SK-N-SH (cell line): Measurements from ENCODE around the gene APP. TPM values are rescaled to one million over a fixed set of nuclear protein-coding genes. Genes with fewer than 3 reads are reported as not detected.

ENCODE experiments used
- CTCF ChIA-PET: fragments of 300-600, 350-600 bp; formaldehyde crosslinking; extraction: SDS; loops from one replicate; lab custom pipeline; 2021; lab: Yijun Ruan, JAX
- POLR2A ChIA-PET: fragments of 350-600 bp; sonication (Branson Sonifier 250); formaldehyde crosslinking; extraction: SDS; loops from one replicate; lab custom pipeline; 2020; ENCODE audit warnings: antibody characterized with exemption, inconsistent platforms; lab: Yijun Ruan, JAX
- DNase-seq: peaks from one replicate; pipeline ENCODE4 v3.0.0; 2012
- H2AFZ ChIP-seq: fragments of 200-600 bp; sonication (generic); 2 replicates; pipeline ENCODE4 v1.8.1; 2016; ENCODE audit warnings: antibody characterized with exemption, mild to moderate bottlenecking, low read depth
- H3F3A ChIP-seq: fragments of 200-600 bp; sonication (generic); replicated peaks from 2 replicates; pipeline ENCODE3; 2016; ENCODE audit warnings: antibody characterized with exemption, mild to moderate bottlenecking; ENCODE audit not compliant: insufficient read depth
- H3K27ac ChIP-seq, 2 experiments: fragments of 200-500 bp in 1 of 2; fragments of 200-600 bp in 1 of 2; sonication (Bioruptor generic) in 1 of 2; sonication (generic), shearing (Covaris generic) in 1 of 2; 2 replicates each; pipeline versions ENCODE4 v1.5.1 to v1.6.1; 2014 to 2016; ENCODE audit warnings: low read depth in 2 of 2, inconsistent platforms in 1 of 2, low read length in 1 of 2, mild to moderate bottlenecking in 1 of 2, mixed read lengths in 1 of 2
- H3K27me3 ChIP-seq: fragments of 200-600 bp; sonication (generic), shearing (Covaris generic); 2 replicates; pipeline ENCODE4 v1.6.1; 2016; ENCODE audit warnings: mixed run types; ENCODE audit not compliant: insufficient read depth
- H3K36me3 ChIP-seq, 2 experiments: fragments of 200-500 bp in 1 of 2; fragments of 200-600 bp in 1 of 2; sonication (Bioruptor generic) in 1 of 2; sonication (generic) in 1 of 2; replicated peaks in 1 of 2; 2 replicates each; pipeline versions ENCODE3 to v1.5.1; 2014 to 2016; ENCODE audit warnings: low read length in 1 of 2, mild to moderate bottlenecking in 1 of 2; ENCODE audit not compliant: insufficient read depth in 2 of 2, control insufficient read depth in 1 of 2
- H3K4me1 ChIP-seq, 2 experiments: fragments of 200-500 bp in 1 of 2; fragments of 200-600 bp in 1 of 2; sonication (Bioruptor generic) in 1 of 2; sonication (generic), shearing (Covaris generic) in 1 of 2; 2 replicates each; pipeline versions ENCODE4 v1.5.1 to v1.6.1; 2014 to 2016; ENCODE audit warnings: low read depth in 1 of 2, low read length in 1 of 2, mixed run types in 1 of 2; ENCODE audit not compliant: insufficient read depth in 2 of 2, control insufficient read depth in 1 of 2
- H3K4me2 ChIP-seq: fragments of 200-600 bp; sonication (generic), shearing (Covaris generic); 2 replicates; pipeline ENCODE4 v1.6.1; 2017; ENCODE audit warnings: mixed run types
- H3K4me3 ChIP-seq, 2 experiments: fragments of 200-500 bp in 1 of 2; fragments of 200-600 bp in 1 of 2; sonication (Bioruptor generic) in 1 of 2; sonication (generic), shearing (Covaris generic) in 1 of 2; 2 replicates each; pipeline versions ENCODE4 v1.5.1 to v1.8.1; 2014 to 2016; ENCODE audit warnings: low read depth in 2 of 2, inconsistent platforms in 1 of 2, low read length in 1 of 2, mild to moderate bottlenecking in 1 of 2, mixed read lengths in 1 of 2, moderate library complexity in 1 of 2
- H3K79me2 ChIP-seq: fragments of 200-600 bp; sonication (generic); 2 replicates; pipeline ENCODE4 v1.8.1; 2017; ENCODE audit warnings: mild to moderate bottlenecking; ENCODE audit not compliant: insufficient read depth
- H3K9ac ChIP-seq: fragments of 200-600 bp; sonication (generic); 2 replicates; pipeline ENCODE4 v1.6.1; 2017; ENCODE audit warnings: mixed run types
- H3K9me2 ChIP-seq: fragments of 200-600 bp; sonication (generic); 2 replicates; pipeline ENCODE4 v1.6.1; 2017; ENCODE audit warnings: mixed run types
- H3K9me3 ChIP-seq: fragments of 200-600 bp; sonication (generic); 2 replicates; pipeline ENCODE4 v1.6.1; 2017; ENCODE audit warnings: mixed run types, mild to moderate bottlenecking, moderate library complexity
- H4K20me1 ChIP-seq: fragments of 200-600 bp; sonication (generic); 2 replicates; pipeline ENCODE4 v1.6.1; 2017; ENCODE audit warnings: mild to moderate bottlenecking, mixed run types; ENCODE audit not compliant: insufficient read depth
- CHD2 ChIP-seq: fragments of 150-350 bp; IDR thresholded peaks from 2 replicates; pipeline ENCODE4 v1.6.1; 2018; ENCODE audit warnings: low read length; ENCODE audit not compliant: partially characterized antibody
- EZH2phosphoT487 ChIP-seq: fragments of 200-600 bp; sonication (generic); IDR thresholded peaks from 2 replicates; pipeline ENCODE4 v1.6.1; 2017; ENCODE audit warnings: low read depth, mixed run types, mild to moderate bottlenecking, antibody characterized with exemption, moderate library complexity, borderline replicate concordance
- FOSL2 ChIP-seq: IDR thresholded peaks from 2 replicates; pipeline ENCODE4 v1.4.0; 2012; ENCODE audit warnings: low read depth, mild to moderate bottlenecking, moderate library complexity, borderline replicate concordance
- MEF2A ChIP-seq: IDR thresholded peaks from 2 replicates; pipeline ENCODE4 v1.4.0; 2012; ENCODE audit warnings: low read depth, borderline replicate concordance
- MXI1 ChIP-seq: IDR thresholded peaks from 2 replicates; pipeline ENCODE4 v1.6.1; 2012; ENCODE audit warnings: mild to moderate bottlenecking, low read depth, low read length, improper control_type of control experiment
- NFIC ChIP-seq: IDR thresholded peaks from 2 replicates; pipeline ENCODE4 v1.4.0; 2012; ENCODE audit warnings: borderline replicate concordance
- POLR2AphosphoS5 ChIP-seq: IDR thresholded peaks from 2 replicates; pipeline ENCODE4 v1.6.1; 2012; ENCODE audit warnings: low read depth, low read length
- RAD21 ChIP-seq: IDR thresholded peaks from 2 replicates; pipeline ENCODE4 v1.6.1; 2012; ENCODE audit warnings: mild to moderate bottlenecking, low read length
- RCOR1 ChIP-seq: fragments of 150-350 bp; IDR thresholded peaks from 2 replicates; pipeline ENCODE4 v1.6.1; 2017; ENCODE audit warnings: antibody characterized with exemption, low read length
- REST ChIP-seq: IDR thresholded peaks from 2 replicates; pipeline ENCODE4 v1.6.1; 2012; ENCODE audit warnings: mild to moderate bottlenecking, low read depth, low read length, moderate library complexity
- RXRA ChIP-seq: IDR thresholded peaks from 2 replicates; pipeline ENCODE4 v1.4.0; 2012; ENCODE audit warnings: low read depth, mild to moderate bottlenecking, borderline replicate concordance
- SIN3A ChIP-seq: IDR thresholded peaks from 2 replicates; pipeline ENCODE4 v1.6.1; 2012; ENCODE audit warnings: low read depth, mild to moderate bottlenecking, low read length, moderate library complexity, borderline replicate concordance
- TCF12 ChIP-seq: IDR thresholded peaks from 2 replicates; pipeline ENCODE4 v1.4.0; 2012
- USF2 ChIP-seq: fragments of 150-350 bp; IDR thresholded peaks from 2 replicates; pipeline ENCODE4 v1.6.1; 2017; ENCODE audit warnings: antibody characterized with exemption, low read length, low read depth, borderline replicate concordance
- ZBTB33 ChIP-seq: IDR thresholded peaks from 2 replicates; pipeline ENCODE4 v1.4.0; 2012; ENCODE audit warnings: low read depth, borderline replicate concordance
- WGBS: methylation state at CpG from one replicate; pipeline ENCODE4 v1.1.6; 2017; ENCODE audit warnings: low lambda C conversion rate; 5-methylcytosine and 5-hydroxymethylcytosine counted together
- polyA plus RNA-seq, 3 experiments: library from polyadenylated mRNA; depleted of rRNA; stranded (reverse); fragments of >200 nt; gene quantifications; 2 replicates each; pipeline ENCODE4 v1.2.3, GENCODE V29; 2012
- TF ChIP-seq, protein P1 (sequence below): IDR thresholded peaks from 2 replicates; pipeline ENCODE4 v1.4.0; 2012; ENCODE audit warnings: low read depth

The APP gene
- polyA plus RNA-seq, 1 of the 3 experiments (the other 2 are of a cell fraction), result 780 TPM

DNA sequence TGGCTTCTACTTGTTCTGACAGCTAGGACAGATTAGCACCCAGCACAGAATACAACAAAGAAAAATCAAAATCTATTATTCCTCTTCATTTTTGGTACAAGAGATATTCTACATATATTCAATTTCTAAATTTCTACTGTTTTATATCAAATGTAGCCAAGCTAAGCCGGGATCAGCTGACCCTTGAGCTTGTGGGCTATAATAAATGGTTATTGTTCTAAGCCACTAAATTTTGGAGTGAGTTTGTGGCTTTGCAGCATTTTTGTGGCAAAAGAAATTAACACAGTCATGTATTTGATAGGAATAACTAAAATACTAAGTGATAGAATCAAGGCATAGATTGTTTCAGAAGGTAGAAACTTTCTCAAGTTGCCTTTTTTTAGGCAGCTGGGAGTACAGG lies 50.7 kb downstream of the APP start:
- 100% methylated on average over 1 of the region's 1 CpG for WGBS
- ChIA-PET POLR2A (no interaction called here), CTCF (no interaction called here)
- Histone ChIP-seq H3K36me3 (no peaks in the 10 kb centered on the region), H3F3A (peaks cover 16% of the 10 kb centered on the region), H3K27ac (no peak overlapping the region), H3K9me3 (no peaks in the 10 kb centered on the region), H3K4me3 (no peak overlapping the region), H2AFZ (no peak overlapping the region), H3K4me1 (peaks cover 33 to 47% of the 10 kb centered on the region in 2 experiments; a peak in 3 of 4 replicates), H3K9ac (no peak overlapping the region), H4K20me1 (peaks cover 12% of the 10 kb centered on the region), H3K79me2 (peaks cover 57% of the 10 kb centered on the region), H3K27me3 (no peaks in the 10 kb centered on the region), H3K4me2 (no peak overlapping the region), H3K9me2 (no peaks in the 10 kb centered on the region)
- no peak for DNase-seq
- no peak for TF ChIP-seq POLR2AphosphoS5
- TF ChIP-seq EZH2phosphoT487, result no peak
- TF ChIP-seq MXI1, result no peak
- TF ChIP-seq USF2, result no peak
- TF ChIP-seq CHD2, result no peak
- TF ChIP-seq ZBTB33, result no peak
- no peak for TF ChIP-seq TCF12
- no peak for TF ChIP-seq FOSL2
- TF ChIP-seq RCOR1, result no peak
- TF ChIP-seq RAD21, result no peak
- TF ChIP-seq MEF2A, result no peak
- no peak for TF ChIP-seq REST
- TF ChIP-seq RXRA, result no peak
- TF ChIP-seq NFIC, result no peak
- TF ChIP-seq, protein P1, sequence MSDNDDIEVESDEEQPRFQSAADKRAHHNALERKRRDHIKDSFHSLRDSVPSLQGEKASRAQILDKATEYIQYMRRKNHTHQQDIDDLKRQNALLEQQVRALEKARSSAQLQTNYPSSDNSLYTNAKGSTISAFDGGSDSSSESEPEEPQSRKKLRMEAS, result no peak
- TF ChIP-seq SIN3A, result no peak
